SIG-M5 (cell line): ENCODE data around the gene CDK14.

Experiments
- DNase-seq: peaks from one replicate; lab custom pipeline; 2025; lab: John Stamatoyannopoulos, UW

Gene CDK14

DNA sequence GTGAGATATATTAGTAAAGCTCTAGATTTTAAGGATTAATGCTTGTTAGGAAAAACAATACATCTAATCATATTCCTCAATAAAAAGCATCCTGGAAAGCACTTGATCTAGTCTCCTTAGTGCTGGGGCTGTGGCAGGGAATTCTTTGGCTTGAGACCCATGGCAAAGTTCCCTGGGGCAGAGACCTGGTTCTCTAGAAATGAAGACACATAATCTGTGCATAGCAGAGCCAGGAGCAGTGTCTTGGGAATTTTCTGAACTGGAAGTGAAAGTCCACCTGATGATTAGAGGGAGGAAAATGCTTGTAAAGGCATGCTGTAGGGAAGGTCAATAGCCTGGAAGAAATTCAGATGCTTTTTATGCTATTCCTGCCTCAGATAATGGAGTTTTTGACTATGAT lies 247.4 kb downstream of the CDK14 start:
- no peak for DNase-seq

DNA sequence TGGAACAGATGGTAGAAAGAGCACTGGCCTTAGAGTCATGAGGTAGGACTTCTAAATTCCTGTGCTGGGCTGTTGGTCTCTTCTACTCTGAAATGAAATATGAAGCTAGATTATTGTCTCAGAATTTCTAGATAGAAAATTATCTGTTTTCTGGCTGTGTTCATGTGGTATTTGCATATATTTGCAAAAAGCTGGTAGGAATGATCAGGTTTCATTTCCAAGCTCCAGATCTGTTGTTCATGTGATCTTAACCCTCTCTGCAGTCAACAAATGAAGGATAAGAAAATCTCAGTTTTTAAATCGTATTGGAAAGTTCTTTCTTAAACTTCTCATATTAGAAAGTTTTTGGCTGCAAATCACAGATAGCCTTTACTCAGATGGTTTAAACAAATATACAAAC lies 248.3 kb downstream of the CDK14 start:
- no peak for DNase-seq

DNA sequence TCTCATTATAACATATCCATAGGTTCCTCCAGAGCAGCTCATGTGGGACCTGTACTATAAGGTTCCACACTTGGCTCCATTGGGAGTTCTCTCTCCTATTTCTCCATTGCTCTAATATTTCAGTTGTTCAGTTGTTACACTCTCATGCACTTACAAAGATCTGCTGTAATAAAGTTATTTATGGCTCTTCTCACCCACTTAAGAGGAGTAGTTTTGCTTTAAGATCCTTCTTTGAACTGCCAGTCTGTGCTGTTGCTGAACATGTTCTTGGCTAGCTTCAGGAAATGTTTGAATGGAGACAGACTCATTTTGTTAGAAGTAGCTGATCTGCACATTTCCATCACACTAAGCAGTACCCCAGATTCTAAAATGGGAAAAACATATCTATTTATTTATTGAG lies 250.1 kb downstream of the CDK14 start:
- DNase-seq: no peak

DNA sequence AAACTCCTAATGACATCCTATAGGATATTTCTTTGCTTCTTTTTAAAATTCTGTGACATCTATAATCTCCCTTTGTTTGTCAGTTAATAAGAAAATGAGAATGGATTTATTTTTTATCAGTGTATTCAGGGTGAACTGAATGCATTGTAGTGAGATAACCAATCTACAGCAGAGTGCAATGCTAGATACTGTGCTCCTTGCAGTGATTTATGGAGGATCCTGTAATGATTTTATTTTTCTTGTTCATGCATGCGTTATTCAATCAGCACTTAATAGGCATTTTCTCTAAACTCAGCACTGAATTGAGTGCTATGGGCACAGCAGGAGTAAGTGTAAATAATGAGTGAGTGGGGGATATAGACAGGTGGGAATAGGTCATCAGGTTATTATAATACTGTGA lies 253.9 kb downstream of the CDK14 start:
- DNase-seq: no peak

DNA sequence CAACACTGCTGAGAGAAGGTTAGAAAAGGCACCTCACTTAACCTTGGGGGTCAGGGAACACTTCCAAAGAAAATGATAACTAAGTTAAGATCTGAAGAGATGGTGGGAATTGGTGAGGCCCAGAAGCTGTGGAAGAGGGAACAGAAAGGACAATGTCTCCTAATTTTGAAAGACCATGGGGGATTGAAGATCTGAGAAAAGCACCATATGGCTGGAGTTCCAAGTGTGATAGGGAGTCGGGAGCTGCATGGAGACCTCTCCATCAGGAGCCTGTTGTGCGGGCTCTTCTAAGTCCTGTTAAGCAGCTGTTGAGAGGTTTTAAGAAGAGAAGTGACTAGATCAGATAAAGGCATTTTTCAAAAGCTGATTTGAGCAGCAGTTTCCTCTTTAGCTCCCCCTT lies 254.3 kb downstream of the CDK14 start:
- no peak for DNase-seq

DNA sequence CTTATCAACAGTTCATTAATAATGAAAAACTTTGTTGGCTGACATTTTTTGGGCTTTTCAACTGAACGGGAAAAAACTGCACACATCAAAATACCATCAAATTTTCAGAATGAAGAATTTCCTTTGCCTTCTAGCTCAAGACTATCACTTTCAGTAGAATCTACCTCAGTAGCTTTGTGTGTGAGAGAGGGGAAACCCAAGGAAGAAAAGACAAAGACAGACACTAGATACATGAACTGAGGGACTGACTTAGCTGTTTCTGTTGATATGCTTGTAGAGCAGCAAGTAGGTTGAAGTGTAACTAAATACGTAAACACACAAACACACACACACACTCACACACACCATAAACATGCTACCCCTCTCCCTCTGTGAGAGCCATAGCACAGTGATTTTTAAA lies 257.1 kb downstream of the CDK14 start:
- no peak for DNase-seq

DNA sequence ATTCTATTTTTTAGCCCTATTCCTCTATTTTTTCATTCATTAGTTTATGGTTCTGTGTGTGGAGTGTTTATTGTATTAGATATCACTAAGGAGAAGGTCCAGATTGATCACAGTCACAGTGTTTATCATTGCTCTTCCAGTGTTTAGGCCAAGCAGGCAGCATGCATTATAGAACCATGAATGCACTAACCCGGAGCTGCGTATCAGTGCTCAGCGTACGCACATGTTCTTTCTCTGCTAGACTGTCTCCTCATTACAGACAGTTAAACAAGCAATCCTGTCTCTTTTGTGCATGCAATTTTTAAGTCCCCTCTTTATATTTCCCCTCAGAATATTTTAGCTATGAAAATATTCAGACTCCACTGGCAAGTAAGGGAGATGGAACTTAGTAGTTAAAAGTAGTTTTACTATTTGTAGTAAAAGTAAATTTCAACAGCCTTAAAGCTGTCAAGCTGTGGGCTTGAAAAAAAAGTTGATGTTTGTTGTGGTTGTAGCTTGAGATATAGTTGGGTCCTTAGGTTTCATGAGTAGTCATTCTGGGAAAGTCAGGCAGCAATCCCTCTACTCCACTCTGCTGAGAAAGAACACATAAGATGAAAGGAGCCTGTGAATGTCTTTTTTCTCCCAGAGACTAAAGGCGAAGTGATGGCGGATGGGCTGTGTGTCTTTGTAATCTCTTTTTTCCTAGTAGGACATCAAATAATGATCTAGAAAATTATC lies 260.4 kb downstream of the CDK14 start:
- DNase-seq: no peak

DNA sequence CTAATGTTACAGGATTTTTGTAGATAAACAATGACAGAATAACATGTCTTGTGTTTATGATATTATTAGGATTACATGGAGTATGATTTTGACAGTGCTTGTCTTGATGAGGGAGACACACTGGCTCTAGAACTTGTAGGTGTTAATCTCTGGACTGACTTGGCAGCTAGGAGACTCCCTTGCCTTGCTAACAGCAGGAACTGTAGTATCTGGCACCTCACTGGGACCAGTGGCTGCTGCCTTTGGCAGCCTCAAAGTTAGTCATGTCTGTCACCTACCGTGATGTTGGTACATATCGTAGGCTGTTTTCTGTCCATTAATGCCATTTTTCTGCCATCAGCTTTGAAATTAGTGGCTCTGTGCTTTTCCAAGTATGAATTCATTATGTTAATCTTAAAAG lies 261.5 kb downstream of the CDK14 start:
- no peak for DNase-seq

DNA sequence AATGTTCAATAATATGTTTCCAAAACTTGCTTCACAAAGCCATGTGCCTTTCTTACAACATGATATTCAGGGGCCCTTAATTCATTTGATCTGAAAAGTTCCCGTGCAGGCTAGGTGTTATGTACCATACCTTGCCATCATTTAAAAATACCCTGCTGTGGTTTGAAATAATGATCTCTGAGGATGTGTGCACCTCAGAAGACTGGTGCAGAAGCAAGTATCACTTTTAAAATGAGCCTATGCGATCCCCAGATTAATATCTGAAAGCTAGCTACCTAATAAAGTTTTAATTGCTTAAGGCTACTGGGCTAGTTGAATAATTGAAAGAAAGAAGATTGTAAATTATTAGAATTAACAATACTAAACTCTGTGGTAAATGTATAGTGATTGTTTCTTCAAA lies 262.4 kb downstream of the CDK14 start:
- DNase-seq: no peak

DNA sequence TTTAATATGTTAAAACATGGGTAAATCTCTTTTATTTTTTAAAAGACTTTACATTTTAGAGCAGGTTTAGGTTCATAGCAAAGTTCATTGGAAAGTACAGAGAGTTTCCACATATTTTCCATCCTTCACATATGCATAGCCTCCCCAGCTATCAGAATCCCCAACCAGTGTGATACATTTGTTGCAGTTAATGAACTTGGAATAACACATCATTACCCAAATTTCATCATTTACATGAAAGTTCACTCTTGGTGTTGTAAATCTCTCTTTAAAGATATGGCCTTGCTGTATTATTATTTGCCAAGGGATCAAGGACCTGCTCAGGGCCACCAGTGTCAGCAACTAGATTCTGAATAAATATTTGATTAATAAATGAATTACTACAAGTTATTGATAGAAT lies 263.4 kb downstream of the CDK14 start:
- DNase-seq: no peak

DNA sequence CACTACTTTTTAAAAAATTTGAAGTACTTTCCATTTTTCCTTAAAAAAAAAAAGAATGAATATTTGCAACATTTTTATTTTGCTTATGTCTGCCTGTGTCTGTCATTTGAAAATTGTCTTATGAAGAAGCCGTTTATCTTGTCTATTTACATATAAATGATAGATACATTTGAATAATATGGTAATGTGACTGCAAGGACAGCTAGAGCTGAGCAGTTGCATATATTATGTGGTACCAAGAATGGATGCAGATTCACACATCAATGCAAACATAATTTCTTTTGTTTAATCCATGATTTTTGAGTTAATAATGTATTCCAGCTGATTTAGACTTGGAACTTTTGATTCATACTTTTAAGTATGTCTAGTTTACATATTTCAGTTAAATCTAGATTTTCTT lies 268.0 kb downstream of the CDK14 start:
- no peak for DNase-seq

DNA sequence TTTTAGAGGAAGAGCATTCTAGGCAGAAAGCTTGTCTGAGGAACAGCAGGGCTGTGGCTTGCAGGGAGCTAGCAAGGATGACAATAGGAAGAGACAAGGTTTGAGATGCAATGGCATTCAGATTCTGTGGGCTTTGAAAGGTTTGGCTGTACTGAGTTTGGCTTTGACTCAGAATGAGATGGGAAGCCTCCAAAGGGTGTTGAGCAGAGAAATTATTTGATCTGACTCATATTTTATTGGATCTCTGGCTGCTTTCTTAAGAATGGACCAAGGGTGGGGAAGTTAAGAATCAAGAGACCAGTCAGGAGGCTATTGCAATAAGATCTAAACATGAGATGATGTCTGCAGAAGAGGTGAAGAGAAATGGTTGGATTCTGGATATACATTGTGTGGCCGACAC lies 273.2 kb downstream of the CDK14 start:
- no peak for DNase-seq

DNA sequence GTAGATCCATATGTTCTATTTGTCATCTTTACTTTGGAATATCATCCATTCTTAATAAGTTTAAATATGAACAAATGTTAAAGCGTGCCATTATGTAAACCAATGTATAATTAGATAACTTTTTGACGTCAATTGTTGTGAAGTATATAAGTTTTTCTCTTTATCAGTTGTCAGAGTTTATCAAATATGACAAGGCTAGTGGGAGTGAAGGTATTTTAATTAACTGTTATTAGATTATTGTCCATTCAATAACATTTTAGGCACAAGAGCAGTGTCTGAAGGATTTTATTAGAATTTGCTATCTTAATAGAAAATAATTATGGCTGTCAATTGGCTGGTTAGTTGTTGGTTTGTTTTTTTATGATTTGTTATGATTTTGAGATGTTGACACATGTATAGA lies 280.6 kb downstream of the CDK14 start:
- DNase-seq: no peak

DNA sequence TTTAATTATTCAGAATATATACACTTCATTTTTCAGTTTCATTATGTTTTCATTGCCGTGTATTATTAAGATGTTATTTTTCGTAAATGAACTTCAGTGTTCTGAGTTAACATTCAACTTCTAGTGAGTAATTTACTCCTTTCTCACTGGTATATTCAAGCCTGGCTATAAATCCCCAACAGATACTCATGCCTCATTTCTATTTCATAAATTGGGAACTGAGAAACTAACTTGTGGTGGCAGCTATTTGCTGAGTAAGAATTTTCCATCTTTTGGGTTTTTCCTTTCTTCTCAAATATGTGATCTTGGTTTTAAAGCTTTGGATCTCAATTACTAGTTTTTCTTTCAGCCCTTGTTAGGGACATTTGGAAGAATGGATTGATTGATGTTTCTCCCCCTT lies 281.1 kb downstream of the CDK14 start:
- DNase-seq: no peak

DNA sequence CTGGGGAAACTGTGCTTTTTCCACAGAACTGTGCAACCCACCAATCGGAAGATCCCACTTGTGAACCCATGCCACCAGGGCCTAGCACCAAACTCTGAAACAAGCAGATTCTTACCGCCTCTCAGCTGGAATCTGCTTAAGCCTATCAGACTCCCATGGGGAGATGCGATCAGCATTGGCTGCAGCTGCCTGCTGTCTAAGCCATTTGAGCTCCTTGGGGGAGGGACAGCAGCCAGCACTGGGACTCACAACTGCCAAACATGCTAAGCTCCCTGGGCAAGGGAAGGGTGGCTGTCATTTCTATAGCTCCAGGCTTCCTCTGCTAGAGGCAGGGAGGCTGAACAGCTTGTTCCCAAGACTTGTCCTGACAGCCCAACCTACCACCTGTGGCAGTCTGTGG lies 283.8 kb downstream of the CDK14 start:
- DNase-seq: no peak

DNA sequence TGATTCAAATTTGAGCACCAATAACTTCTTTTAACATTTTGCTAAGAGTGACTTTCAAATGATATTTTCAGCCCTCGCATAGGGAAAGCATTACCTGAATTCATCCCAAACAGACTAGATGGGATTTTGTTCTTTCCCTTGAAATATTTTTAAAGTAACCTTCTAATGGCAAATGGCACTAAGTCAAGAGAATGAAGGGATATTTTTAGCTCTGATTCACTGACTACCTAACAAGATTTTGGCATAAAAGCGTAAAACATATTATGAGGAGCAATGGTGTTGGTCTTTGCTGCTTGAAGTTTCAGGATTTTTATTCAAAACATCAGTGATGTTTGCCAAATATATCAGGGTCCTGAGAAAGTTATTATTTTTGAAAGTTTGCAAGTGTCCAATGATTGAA lies 290.3 kb downstream of the CDK14 start:
- no peak for DNase-seq

DNA sequence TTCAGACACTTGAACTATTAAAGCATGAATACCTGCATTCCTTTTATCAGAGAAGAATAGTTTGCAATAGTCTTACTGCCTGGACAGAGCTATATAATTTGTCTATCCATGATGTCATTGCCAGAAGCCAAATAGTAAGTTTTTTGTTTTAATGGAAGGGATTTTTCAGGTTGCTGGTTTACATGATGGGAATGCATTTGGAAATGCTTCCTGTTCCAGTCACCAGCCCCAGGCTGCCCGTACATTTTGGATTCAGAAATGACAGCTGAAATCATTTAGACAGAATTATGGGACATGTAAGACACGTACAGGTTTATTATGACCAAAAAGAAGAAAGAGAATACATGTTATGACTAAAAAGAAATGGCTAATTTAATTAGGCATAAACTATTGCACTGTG lies 293.1 kb downstream of the CDK14 start:
- no peak for DNase-seq

DNA sequence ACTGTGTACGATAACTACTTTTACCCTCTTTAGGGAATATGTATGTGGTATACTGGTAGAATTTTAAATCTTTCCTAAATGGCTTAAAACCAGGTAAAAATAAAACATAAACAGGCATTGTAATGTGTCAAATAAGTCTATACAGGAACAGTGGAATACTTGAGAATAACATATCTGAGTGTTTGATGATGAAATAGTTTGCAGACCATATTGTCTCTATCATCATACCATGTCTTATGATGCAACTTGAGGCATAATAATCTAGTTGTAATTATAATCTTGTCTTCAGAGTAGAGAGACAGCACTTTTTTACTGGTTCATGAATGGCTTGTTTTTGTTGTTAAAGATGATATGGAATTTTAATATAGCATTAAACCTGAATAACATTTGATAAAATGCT lies 293.5 kb downstream of the CDK14 start:
- no peak for DNase-seq

DNA sequence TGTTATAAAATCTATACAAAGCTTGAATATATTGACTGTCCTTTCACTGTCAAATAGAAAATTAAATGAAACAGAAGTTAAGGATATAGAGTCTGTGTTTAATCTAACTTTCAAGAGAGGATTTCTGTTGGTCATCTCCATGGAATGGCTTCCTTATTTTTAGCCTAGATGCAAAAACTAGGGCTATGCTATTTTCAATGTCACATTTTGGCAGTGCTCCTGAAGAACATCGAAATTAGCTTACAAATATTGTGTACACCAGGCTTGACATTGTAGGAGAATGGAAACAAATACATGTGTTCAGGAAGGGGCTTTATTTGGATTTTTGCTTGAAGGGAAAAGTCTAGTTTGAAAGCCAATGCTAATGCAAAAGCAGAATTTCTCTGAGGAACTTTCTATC lies 295.4 kb downstream of the CDK14 start:
- DNase-seq: no peak

DNA sequence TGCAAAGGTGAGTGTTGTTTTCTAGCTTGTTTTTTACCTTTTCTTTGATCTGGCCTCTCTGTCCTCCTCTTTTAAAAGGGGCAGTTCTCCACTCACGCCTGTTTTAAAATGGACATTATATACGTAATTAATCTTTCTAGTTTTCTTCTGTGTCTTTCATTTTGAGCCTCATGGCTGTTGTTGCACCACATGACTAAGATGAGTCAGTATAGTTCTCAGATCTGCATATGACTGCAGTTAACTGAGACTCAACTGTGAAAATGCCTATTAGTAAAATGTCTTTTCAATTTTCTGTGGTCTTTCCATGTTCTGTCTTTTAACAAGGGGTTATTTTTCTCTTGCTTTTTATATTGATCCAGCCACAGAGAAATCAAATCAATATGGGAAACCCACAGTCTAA lies 296.1 kb downstream of the CDK14 start:
- no peak for DNase-seq

DNA sequence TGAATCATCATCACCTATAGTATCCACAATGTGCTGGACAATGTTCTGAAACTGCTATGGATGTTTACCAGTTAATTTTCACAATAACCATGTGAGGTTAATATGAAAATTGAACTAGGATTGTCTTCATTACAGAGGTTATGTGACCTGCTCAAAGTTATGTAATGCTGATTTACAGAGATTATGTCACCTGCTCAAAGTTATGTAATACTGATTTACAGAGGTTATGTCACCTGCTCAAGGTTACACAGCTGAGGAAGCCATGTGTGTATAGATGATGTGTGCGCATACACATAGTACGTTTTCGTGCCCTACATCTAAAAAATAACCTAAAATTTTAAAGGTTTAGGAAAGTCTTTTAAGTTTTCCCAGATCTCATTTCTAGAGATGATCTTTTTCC lies 298.0 kb downstream of the CDK14 start:
- no peak for DNase-seq

DNA sequence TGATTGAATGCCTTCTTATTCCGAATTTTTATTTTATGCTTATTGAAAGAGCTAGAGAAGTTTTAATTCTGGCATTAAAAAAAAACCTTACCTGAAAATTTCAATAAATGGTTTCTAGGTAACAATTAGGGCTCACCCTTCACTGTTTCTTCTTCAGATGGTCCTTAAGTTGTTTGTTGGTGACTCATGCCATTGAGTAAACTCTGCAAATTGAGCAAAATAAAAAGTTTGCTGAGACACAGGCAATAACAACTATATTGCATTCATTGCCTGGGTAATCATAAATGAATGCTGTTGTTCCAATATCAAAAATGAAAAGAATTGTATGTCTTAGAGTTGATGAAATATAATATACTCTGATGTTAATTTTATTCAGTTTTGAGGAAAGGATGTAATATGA lies 300.3 kb downstream of the CDK14 start:
- no peak for DNase-seq

DNA sequence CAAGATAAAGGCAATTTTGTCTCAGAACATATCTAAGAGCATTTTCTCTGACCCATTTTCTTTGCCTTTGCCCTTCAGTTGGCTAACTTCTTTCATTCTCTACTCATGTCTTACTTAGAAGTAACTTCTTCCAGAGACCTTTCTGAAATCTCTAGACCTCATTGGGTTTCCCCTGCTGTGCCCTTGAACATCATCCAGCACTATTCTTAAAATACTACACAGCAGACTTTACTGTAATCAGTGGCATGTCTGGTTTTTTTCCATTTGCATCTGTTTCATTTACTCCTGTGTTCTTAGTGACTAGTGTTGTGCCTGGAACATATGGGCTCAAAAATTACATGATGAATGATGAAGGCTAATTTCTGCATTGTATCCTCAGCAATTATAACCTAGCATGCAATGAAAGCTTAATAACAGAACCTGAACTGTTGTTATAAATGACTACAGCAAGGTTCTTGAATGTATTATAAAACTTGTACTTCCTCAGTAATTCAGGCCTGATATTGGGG lies 301.9 kb downstream of the CDK14 start:
- DNase-seq: no peak

DNA sequence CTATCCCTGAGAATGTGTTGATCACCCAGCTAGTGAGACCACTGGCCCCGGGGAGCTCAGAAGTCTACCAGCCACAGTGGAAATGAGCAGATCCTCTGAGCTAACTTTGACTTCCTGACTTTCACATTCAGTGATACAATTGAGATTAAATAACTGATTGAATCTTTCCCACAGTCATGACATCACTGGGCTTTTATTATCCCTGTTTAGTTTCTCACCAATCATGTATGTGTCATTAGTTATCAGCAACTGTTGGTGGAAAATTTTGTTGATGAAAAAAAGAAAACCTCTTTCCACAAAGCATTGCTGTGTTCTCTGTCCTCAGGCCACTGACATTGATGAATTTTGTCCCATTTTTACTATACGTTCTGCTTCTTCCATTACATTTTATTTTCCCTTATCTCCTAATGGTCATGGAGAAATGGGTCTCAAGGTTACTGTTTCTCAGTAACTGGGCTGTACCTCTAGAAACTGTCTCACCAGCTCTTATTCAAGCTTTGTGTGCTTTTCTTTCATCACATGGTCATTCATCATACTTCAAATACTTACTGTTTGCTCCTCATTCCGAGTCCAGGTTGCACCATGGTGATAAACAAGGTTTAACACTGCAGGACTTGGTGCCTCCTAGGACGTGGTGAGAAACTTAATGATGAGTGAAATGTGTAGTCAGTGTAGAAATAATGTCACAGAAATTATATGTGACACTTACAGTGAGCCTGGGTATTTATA lies 304.7 kb downstream of the CDK14 start:
- no peak for DNase-seq
